T-helper 2 cell treated with Interferon-gamma antibody and Interleukin-4, amounts not matched to agents 5 μg/mL and 100 μg/mL, for 36 hours (primary cell): Measurements from ENCODE around the gene ZNF521.
A peak's percentile ranks its signal among the peaks of the same experiment; 100 is the strongest.

Experiments
- DNase-seq: peaks from one replicate; pipeline ENCODE4 v3.0.0; 2021; ENCODE audit warnings: low spot score
- H3K27ac Mint-ChIP-seq: one replicate; pipeline ENCODE4 v1.8.0; 2021; ENCODE audit warnings: mild to moderate bottlenecking, mixed read lengths
- H3K27me3 Mint-ChIP-seq: one replicate; pipeline ENCODE4 v1.8.0; 2021; ENCODE audit warnings: low read depth, mixed read lengths
- H3K36me3 Mint-ChIP-seq: one replicate; pipeline ENCODE4 v1.8.0; 2021; ENCODE audit warnings: low read depth, mixed read lengths
- H3K4me1 Mint-ChIP-seq: one replicate; pipeline ENCODE4 v1.8.0; 2021; ENCODE audit warnings: low read depth, mixed read lengths
- H3K4me3 Mint-ChIP-seq: one replicate; pipeline ENCODE4 v1.8.0; 2022; ENCODE audit warnings: mild to moderate bottlenecking, moderate library complexity, mixed read lengths
- H3K9me3 Mint-ChIP-seq: one replicate; pipeline ENCODE4 v1.8.0; 2021; ENCODE audit warnings: mixed read lengths

Gene ZNF521

DNA sequence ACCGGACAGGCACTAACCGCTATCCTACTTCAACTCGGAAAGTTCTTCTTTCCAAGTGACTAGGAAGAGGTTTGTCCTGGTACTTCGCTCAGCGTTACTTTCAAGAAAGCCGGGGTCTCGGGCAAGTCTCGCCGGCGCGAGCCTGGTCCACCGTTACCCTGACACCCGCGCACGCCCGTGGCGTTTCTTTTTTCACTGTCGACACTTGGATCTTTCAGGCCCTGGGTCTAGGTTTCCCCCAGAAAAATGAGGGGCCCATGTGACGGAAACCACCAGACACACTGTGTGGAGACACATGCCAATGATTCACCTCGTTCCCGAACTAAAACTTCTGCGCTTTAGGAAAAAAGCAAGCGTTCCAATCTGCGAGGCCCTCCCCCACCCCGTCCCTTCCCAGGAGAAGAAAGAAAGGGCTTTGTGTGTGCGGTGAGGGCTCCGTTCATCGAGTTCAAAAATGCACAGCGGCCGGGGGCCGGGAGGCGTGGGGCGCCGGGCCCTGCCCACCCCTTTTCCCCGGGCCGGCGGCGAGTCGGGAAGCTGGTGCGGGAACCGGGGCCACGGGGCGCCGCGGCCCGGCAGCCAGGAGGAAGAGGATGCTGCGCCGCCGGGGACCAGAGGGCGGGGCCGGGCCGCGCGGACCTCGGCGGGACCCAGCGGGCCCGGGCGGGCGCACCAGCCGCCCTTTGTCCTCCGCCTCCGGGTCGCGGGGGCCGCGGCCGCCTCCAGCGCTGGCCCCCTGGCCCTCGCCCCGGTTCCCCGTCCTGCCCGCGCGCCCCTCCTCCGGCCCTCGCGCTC is 2.6 kb downstream of the ZNF521 start:
- no peaks in the 10 kb centered on the region for H3K36me3 Mint-ChIP-seq
- no peak for DNase-seq
- H3K4me1 Mint-ChIP-seq: peaks cover 8% of the 10 kb centered on the region
- no peak overlapping the region for H3K27ac Mint-ChIP-seq
- H3K4me3 Mint-ChIP-seq: peak overlapping the region; percentile 71
- peaks cover 81% of the 10 kb centered on the region for H3K27me3 Mint-ChIP-seq
- no peaks in the 10 kb centered on the region for H3K9me3 Mint-ChIP-seq

DNA sequence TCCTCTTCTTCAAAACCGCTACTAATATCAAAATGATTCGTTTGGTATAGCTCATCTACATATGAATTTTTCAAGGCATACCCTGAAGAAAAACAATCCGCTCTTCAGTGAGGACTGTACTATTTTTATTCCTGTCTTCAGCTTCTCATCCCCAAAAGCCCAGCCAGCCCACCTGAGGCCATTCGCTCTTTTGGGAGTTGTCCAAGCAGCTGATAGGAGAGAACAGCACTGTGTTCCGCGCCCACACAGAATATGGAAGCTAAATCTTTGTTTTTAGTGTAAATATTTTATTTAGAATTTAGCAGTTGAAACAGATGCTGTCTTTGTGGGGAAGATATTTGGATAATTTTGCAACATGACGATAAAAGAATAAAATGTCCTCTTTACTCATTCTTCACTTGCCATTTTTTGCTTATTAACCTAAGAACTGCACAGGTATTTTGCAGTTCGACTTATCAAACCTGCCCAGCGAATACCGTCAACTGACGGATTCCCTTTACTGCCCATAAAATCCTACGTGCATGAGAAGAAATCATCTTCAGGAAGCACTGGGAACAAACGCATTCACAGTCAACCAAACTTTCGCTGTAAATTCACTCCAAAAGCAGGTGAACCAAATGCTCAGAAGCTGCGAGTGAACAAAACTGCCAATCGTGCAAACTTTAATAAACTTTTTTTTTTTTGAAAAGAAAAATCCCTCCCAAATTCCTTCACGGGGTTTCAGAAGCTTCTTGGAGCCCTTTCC is 3.4 kb downstream of the ZNF521 start:
- no peaks in the 10 kb centered on the region for H3K9me3 Mint-ChIP-seq
- no peak overlapping the region for H3K4me3 Mint-ChIP-seq
- H3K27ac Mint-ChIP-seq: no peak overlapping the region
- peaks cover 75% of the 10 kb centered on the region for H3K27me3 Mint-ChIP-seq
- H3K36me3 Mint-ChIP-seq: no peaks in the 10 kb centered on the region
- no peak for DNase-seq
- peaks cover 8% of the 10 kb centered on the region for H3K4me1 Mint-ChIP-seq

DNA sequence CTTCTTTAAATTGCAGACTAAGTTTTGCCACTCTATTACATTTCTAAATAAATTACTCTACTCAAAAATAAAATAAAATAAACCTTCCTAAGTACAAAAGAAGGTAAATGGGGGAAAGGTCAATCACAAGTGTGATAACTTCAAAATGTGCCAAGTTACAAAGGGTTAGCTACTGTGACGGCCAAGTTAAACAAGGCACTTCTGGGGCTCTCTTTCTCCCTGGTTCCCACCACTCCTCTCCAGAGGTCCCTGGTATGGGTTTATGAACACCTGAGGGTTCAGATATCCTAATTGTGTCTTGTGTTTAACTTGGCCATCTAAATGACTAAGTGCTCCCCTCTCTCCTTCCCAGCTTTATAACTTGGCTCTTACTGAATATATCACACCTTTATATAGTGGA is 5.4 kb downstream of the ZNF521 start:
- H3K4me3 Mint-ChIP-seq: no peak overlapping the region
- H3K36me3 Mint-ChIP-seq: no peaks in the 10 kb centered on the region
- no peaks in the 10 kb centered on the region for H3K9me3 Mint-ChIP-seq
- no peak overlapping the region for H3K27ac Mint-ChIP-seq
- peaks cover 8% of the 10 kb centered on the region for H3K4me1 Mint-ChIP-seq
- no peak for DNase-seq
- H3K27me3 Mint-ChIP-seq: peaks cover 65% of the 10 kb centered on the region

DNA sequence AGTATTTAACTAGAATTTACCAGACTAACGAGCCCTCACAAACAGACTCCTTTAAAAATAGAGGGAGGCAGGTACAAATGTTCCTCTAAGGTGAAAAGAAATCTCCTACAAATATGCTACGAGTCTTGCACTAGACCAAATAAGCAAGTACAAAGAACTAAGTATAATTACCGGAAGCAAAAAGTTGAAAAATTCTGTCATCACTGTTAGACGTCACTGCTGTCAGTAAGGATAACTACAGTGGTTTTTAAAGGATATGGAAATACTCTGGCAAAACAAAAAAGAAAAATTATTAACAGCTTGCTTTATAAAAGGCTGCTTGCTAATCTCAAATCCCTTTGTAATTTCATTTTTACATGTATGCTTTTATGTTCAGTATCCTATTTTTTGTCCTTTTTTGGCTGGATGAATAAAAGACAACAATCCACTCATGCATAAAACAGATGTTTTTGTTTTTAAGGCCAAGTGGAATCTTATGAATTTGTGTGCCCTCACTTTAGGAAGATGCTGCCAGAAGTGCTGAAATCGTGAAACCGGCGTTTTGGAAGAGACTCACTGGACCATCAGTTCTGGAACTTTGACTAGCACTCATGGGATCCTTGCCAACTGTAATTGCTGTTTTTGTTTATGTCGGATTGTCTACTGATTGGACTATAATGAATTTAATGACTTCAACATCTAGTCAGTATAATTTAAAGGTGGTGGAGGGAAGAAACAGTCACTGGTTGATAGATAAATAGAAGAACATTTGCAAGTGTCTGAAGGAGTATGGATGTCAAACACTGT is 6.7 kb downstream of the ZNF521 start:
- H3K36me3 Mint-ChIP-seq: no peaks in the 10 kb centered on the region
- no peaks in the 10 kb centered on the region for H3K4me1 Mint-ChIP-seq
- H3K4me3 Mint-ChIP-seq: no peak overlapping the region
- H3K27ac Mint-ChIP-seq: no peak overlapping the region
- peaks cover 54% of the 10 kb centered on the region for H3K27me3 Mint-ChIP-seq
- no peak for DNase-seq
- H3K9me3 Mint-ChIP-seq: no peaks in the 10 kb centered on the region

DNA sequence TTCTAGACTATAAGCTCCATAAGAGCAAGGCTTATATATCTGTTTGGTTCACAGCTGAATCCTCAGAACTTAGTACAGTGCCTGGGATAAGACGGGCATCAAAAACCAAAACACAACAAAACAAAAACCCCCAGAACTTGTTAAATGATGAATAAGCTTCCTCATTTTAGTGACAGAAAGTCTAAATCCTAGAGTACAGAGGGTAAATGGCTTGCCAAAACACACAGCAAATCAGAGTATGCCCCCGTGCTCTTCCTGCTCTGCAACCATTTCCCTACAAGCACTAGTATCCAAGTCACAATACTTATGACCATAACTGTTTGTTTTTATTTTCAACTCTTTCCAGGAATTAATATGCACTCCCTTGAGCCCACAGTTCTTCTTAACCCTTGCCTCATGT is 10.1 kb downstream of the ZNF521 start:
- no peaks in the 10 kb centered on the region for H3K9me3 Mint-ChIP-seq
- no peak overlapping the region for H3K4me3 Mint-ChIP-seq
- H3K36me3 Mint-ChIP-seq: no peaks in the 10 kb centered on the region
- DNase-seq: no peak
- H3K4me1 Mint-ChIP-seq: no peaks in the 10 kb centered on the region
- H3K27me3 Mint-ChIP-seq: peaks cover 26% of the 10 kb centered on the region
- H3K27ac Mint-ChIP-seq: no peak overlapping the region

DNA sequence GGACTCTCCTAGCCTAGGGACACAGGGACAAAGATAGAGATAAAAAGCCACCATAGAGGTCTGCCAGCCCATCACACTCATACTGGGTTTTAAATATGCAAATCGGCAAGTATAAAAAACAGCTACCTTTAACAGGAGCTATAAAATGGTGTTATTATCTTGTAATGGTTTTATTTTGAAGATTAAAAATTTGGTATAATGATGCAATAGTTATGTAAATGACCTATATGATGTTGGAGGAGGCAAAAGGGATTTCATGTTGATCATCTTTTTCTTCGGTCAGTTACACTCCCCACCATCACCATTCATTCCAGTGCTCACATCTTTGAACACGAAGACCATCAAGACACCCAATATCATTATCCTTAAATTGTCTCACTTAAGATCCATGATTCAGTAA is 11.2 kb downstream of the ZNF521 start:
- DNase-seq: no peak
- H3K36me3 Mint-ChIP-seq: no peaks in the 10 kb centered on the region
- no peaks in the 10 kb centered on the region for H3K4me1 Mint-ChIP-seq
- no peaks in the 10 kb centered on the region for H3K9me3 Mint-ChIP-seq
- H3K27ac Mint-ChIP-seq: no peak overlapping the region
- H3K4me3 Mint-ChIP-seq: no peak overlapping the region
- peaks cover 17% of the 10 kb centered on the region for H3K27me3 Mint-ChIP-seq

DNA sequence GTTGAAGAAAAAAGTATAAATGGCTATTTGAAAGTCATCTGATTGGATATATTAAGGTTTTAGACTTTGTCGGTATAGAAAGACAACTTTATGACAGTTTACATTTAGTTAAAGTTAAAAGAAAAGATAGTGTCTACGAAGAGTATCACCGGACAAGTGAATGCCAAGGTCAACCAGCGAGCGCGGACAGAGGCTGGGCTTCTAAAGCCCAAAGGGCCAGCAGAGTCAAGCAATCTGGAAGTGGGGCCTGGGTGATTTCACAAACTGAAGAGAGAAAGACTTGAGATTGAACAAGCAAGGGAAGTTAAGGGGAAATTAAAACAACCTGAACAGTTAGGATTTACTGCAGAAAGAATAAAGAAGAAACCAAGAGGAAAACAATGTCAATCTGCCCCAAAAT is 16.3 kb downstream of the ZNF521 start:
- no peaks in the 10 kb centered on the region for H3K27me3 Mint-ChIP-seq
- no peak overlapping the region for H3K27ac Mint-ChIP-seq
- no peaks in the 10 kb centered on the region for H3K4me1 Mint-ChIP-seq
- no peaks in the 10 kb centered on the region for H3K9me3 Mint-ChIP-seq
- no peak for DNase-seq
- no peak overlapping the region for H3K4me3 Mint-ChIP-seq
- no peaks in the 10 kb centered on the region for H3K36me3 Mint-ChIP-seq

DNA sequence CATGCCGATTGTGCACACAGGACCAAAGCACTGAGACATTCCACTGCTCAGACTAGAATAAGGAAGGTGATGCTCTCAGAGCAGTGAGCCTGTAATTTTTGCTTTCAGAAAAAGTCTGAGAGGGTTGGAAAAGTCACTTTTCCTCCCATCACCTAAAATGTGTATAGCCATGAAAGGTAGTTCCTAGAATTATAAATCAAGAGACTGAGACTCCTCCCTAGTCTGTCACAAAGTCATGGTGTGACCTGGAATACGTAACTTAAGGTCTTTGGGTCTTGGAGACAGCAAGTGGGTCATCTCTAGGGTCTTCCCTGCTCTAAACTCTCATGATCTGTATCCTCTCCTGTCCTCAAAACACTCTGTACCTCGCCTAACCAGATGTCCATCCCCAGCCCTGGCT is 16.9 kb downstream of the ZNF521 start:
- Mint-ChIP-seq H3K4me1 (no peaks in the 10 kb centered on the region), H3K27ac (no peak overlapping the region), H3K36me3 (no peaks in the 10 kb centered on the region), H3K4me3 (no peak overlapping the region), H3K27me3 (no peaks in the 10 kb centered on the region), H3K9me3 (no peaks in the 10 kb centered on the region)
- DNase-seq: no peak

DNA sequence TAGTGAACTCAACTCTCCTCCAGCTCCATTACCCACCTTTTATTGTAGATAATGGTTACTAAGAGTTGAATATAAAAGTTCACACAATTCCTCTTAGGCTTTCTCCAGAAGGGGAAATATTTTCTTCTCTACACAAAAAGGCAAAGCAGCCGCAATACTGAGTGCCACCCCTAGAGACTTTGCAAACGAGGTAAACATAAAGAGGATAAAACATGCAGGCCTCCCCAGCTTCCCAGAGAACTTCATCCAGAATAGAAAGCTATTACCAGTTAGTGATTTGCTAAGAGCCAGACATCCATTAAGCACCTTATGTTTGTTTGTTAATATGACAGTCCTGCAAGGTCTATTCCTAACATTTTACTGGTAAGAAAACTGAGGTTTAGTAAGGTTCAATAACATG is 17.4 kb downstream of the ZNF521 start:
- H3K27me3 Mint-ChIP-seq: no peaks in the 10 kb centered on the region

DNA sequence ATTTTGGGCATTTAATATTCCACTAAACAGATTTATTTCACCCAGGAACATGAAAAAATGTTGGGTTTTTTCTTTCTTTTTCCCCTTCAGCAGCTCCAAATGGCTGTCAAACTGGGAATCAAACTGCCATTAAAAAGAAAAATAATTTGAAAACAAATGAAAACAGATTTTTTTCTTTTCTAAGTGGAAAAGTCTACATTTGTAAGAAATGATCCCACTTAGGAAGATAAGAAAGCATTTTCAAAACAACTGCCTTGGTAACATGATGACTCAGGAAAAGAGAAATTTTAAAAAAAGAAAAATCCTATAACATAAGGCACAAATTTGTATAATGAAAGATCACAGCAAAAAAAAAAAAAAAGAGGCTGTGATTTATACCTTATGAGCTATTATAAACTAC is 20.0 kb downstream of the ZNF521 start:
- no peak for DNase-seq
- H3K27ac Mint-ChIP-seq: no peak overlapping the region
- H3K4me3 Mint-ChIP-seq: no peak overlapping the region
- no peaks in the 10 kb centered on the region for H3K36me3 Mint-ChIP-seq
- no peaks in the 10 kb centered on the region for H3K9me3 Mint-ChIP-seq
- no peaks in the 10 kb centered on the region for H3K27me3 Mint-ChIP-seq
- H3K4me1 Mint-ChIP-seq: no peaks in the 10 kb centered on the region

More for the DNA sequence above, 17.4 kb downstream of the ZNF521 start:
- DNase-seq: no peak
- H3K27ac Mint-ChIP-seq: no peak overlapping the region
- H3K9me3 Mint-ChIP-seq: no peaks in the 10 kb centered on the region
- H3K36me3 Mint-ChIP-seq: no peaks in the 10 kb centered on the region
- H3K4me1 Mint-ChIP-seq: no peaks in the 10 kb centered on the region
- H3K4me3 Mint-ChIP-seq: no peak overlapping the region

DNA sequence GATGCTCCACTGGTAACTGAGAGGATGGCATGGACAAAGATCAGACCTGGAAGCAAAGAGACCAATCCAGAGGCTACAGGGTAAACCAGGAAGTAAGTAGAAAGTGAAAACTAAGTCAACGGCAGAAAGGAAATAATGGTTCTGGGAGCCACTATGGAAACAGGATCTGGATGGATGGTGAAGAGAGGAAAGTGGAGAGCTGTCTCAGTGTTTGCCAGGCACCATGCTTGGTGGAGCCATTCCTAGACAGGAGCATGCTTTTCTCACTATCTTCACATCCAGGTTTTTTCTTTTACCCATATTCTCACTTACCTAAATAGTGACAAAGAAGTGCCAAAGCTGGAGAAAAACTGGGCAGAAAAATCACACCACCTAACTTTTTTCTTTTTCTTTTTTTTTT is 22.2 kb downstream of the ZNF521 start:
- Mint-ChIP-seq H3K4me3 (no peak overlapping the region), H3K36me3 (no peaks in the 10 kb centered on the region), H3K4me1 (no peaks in the 10 kb centered on the region), H3K27me3 (no peaks in the 10 kb centered on the region), H3K27ac (no peak overlapping the region), H3K9me3 (no peaks in the 10 kb centered on the region)
- DNase-seq: no peak

DNA sequence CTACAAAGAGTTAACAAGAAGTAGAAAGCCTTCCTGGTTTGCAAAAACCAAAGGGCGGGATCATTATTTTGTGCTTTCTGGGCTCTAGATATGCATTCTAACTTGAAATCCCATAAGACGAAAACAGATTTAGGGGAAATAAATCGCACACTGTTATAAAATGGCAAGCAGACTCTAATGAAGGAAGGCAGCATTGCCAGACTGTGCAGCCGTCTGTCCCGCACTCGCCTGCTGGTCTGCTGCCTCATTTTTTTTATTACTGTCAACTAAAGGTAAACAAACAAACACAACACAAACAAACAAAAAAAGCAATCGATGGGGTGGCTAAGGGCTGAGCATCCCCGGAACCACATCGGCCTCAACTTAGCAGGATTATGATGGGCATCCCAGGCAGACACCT is 24.4 kb downstream of the ZNF521 start:
- no peaks in the 10 kb centered on the region for H3K27me3 Mint-ChIP-seq
- no peak overlapping the region for H3K27ac Mint-ChIP-seq
- DNase-seq: no peak
- H3K4me1 Mint-ChIP-seq: no peaks in the 10 kb centered on the region
- H3K36me3 Mint-ChIP-seq: no peaks in the 10 kb centered on the region
- no peaks in the 10 kb centered on the region for H3K9me3 Mint-ChIP-seq
- H3K4me3 Mint-ChIP-seq: no peak overlapping the region

DNA sequence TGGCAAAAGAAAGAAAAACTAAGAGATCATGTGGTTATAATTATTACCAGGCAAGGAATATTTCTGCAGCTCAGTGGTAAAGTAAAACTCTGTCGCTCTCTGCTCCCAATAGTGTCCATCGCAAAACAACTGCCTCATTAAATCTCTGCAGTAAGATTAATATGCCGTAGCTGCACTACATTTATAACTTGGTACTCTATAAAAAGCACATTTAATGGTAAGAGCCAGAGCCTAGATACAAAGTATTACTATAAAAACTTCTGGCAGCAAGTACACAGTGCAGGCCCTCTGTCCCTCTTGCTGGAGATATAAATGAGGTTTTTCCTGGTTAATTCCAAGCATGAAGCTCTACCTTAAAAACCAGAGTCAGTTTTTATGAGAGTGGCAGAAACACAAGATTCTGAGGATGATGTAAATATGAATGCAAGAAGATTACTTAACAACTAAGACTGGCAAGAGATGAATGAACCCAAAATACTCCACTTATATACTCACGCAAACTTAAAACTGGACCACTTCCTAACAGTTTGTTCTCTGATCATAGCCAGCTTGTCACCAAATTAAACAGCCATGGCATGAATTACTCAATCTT is 25.5 kb downstream of the ZNF521 start:
- Mint-ChIP-seq H3K9me3 (no peaks in the 10 kb centered on the region), H3K36me3 (no peaks in the 10 kb centered on the region), H3K27me3 (no peaks in the 10 kb centered on the region), H3K4me3 (no peak overlapping the region), H3K27ac (no peak overlapping the region), H3K4me1 (no peaks in the 10 kb centered on the region)
- DNase-seq: no peak

DNA sequence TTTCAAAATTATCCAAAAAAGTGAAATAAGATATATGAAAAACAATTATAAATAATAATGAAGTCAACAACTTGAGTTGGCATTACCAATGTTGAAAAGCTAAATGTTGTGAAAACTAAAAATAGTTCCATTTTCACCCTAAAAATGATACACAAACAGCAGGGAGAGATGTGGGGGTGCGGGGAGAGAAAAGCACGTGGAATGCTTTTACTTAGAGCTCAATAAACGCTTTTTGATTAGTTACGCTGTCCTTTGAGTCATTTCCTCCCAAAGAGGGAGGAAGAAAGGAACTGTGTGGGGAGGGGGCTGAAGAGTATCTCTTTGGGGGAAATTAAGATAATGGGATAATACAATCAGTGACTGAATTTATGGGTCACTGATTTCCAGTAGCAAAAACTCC is 29.2 kb downstream of the ZNF521 start:
- DNase-seq: no peak
- H3K36me3 Mint-ChIP-seq: no peaks in the 10 kb centered on the region
- no peak overlapping the region for H3K27ac Mint-ChIP-seq
- no peak overlapping the region for H3K4me3 Mint-ChIP-seq
- no peaks in the 10 kb centered on the region for H3K4me1 Mint-ChIP-seq
- no peaks in the 10 kb centered on the region for H3K27me3 Mint-ChIP-seq
- H3K9me3 Mint-ChIP-seq: no peaks in the 10 kb centered on the region
